ENCODE data around the gene PIGZ.
"Not testable (repeated sequence)": the region's sequence is repeated elsewhere in the genome, so short reads cannot be mapped to it uniquely, and the experiment has no call there.

The PIGZ gene

DNA sequence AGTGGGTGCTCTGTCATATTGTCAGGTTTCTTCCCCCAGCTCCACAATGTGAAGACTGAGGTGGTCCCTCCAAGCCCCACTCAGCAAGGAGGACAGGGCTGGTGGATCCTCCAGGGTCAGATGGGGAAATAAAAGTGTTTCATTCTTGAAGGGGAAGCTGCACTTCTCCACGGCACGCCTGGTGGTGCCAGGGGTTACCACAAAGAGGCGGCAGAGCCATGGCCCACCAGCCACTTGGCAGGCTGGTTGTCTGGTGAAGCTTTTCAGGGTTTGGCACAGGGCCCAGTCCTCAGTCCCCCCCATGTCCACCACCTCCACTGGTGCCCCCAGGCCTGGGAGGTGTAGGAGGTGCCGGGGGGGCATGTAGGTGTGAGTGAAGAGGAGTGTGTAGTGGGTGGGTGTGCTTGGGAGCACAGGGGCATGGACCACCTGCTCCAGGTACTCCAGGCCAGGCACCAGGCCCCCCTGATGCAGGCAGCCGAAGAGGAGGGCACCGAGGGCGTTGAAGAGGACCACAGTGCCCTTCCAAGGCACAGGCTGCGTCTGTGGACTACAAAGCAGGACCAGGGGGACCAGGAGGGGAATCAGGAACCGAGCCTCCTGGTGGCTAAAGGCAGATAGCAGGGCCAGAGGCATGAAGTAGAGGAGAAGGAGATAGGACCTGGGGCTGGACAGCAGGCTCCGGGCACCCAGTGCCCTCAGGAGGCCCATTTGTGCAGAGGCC is 21.3 kb downstream of the PIGZ start:
- H3K27ac ChIP-seq: no peak overlapping the region
- TF ChIP-seq, protein P1, sequence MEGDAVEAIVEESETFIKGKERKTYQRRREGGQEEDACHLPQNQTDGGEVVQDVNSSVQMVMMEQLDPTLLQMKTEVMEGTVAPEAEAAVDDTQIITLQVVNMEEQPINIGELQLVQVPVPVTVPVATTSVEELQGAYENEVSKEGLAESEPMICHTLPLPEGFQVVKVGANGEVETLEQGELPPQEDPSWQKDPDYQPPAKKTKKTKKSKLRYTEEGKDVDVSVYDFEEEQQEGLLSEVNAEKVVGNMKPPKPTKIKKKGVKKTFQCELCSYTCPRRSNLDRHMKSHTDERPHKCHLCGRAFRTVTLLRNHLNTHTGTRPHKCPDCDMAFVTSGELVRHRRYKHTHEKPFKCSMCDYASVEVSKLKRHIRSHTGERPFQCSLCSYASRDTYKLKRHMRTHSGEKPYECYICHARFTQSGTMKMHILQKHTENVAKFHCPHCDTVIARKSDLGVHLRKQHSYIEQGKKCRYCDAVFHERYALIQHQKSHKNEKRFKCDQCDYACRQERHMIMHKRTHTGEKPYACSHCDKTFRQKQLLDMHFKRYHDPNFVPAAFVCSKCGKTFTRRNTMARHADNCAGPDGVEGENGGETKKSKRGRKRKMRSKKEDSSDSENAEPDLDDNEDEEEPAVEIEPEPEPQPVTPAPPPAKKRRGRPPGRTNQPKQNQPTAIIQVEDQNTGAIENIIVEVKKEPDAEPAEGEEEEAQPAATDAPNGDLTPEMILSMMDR (conservative IDR thresholded peaks at IDR 0.05): no peak; the same call in 1 of the 2 replicates

DNA sequence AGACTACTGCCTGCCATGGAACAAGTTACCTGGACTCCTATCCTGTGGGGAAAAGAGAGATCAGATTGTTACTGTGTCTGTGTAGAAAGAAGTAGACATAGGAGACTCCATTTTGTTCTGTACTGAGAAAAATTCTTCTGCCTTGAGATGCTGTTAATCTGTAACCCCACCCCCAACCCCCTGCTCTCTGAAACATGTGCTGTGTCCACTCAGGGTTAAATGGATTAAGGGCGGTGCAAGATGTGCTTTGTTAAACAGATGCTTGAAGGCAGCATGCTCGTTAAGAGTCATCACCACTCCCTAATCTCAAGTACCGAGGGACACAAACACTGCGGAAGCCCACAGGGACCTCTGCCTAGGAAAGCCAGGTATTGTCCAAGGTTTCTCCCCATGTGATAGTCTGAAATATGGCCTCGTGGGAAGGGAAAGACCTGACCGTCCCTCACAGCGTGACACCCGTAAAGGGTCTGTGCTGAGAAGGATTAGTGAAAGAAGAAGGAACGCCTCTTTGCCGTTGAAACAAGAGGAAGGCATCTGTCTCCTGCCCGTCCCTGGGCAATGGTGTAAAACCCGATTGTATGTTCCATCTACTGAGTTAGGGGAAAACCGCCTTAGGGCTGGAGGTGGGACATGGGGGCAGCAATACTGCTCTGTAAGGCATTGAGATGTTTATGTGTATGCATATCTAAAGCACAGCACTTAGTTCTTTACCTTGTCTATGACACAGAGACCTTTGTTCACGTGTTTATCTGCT is 24.4 kb downstream of the PIGZ start:
- H3K27ac ChIP-seq: not testable (repeated sequence)

DNA sequence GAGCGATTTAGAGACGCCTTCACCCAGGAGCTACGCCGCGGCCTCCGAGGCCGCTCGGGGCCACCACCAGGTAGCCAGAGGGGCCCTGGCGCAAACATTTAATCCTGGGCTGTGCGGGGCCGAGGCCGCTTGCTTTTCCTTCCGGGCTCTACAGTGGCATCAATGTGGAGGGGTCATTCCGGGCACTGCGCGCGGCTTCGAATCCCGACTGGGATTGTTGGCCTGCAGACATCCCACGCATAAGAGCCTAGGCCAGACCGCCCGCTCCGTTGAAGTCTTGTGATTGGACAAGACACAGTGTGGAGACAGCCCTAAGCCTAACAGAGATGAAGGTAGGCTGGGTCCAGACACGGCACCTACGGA is 25.7 kb downstream of the PIGZ start:
- peak overlapping the region; percentile 95 for H3K27ac ChIP-seq
- TF ChIP-seq ZFX (IDR thresholded peaks at IDR 0.05): peak; percentile 78; the same call in 1 of the 2 replicates
- TF ChIP-seq, protein P1 (conservative IDR thresholded peaks at IDR 0.05): no peak

DNA sequence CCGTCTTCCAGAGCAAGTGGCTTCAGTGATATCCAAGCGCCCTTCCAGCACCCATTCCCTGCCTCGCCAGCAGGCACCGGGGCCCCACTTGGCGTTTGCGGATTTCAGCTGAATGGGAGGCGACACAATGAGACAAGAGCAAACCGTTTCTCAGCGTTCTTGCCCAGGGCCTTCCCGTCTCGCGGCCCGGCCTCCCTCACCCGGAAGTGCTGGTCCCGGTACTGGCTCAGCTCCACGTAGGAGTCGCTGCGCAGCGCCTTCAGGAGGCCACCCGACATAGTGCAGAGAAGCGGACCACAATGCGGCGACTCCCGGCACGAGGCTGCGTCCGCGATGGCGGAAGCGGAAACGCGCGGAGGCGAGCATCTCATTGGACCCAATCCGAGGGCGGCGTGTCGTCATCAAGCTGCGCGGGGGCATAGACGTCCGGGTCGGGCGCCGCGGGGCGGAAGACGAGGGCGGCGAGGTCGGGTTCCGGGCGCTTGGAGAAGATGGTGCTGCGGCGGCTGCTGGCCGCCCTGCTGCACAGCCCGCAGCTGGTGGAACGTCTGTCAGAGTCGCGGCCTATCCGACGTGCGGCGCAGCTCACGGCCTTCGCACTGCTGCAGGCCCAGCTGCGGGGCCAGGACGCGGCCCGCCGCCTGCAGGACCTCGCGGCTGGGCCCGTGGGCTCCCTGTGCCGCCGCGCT is 26.3 kb downstream of the PIGZ start, which contains the start of gene NCBP2:
Gene NCBP2, minus strand, starts transcription at position 303 of the 689 bp plus-strand sequence. Its CDS starts 25 bp downstream, at position 278.
- TF ChIP-seq ZFX (IDR thresholded peaks at IDR 0.05): peak; percentile 97
- TF ChIP-seq, protein P1 (conservative IDR thresholded peaks at IDR 0.05): peak; percentile 91

DNA sequence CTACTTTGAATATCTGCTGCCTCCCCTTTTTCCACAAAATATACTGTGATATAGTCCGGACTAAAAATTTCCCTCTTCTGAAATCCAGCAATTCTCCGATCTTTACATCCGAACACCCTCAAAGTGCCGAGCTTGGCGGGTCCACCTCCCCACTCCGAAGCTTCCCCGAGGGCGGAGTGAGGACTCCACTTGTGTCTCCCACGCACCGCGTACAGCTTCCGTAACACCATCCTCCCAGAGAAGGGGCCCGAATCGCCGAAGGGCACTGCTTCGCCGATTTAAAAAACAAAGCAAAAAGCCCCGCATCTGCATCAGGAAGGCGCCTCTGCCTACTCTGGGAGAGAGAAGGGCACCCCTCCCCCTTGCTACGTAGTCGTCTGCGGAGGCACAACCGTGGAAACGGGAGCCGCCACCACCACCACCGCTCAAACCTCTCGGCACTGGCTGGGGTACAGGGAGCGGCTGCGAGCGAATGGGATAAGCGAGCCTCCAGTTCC is 26.9 kb downstream of the PIGZ start:
- TF ChIP-seq, protein P1 (conservative IDR thresholded peaks at IDR 0.05): no peak
- no peak for TF ChIP-seq ZFX (IDR thresholded peaks at IDR 0.05)
- H3K27ac ChIP-seq: peak overlapping the region; percentile 95

More for the DNA sequence above, 26.3 kb downstream of the PIGZ start, which contains the start of gene NCBP2:
- H3K27ac ChIP-seq: peak within 1 kb of the TSS; percentile 95

DNA sequence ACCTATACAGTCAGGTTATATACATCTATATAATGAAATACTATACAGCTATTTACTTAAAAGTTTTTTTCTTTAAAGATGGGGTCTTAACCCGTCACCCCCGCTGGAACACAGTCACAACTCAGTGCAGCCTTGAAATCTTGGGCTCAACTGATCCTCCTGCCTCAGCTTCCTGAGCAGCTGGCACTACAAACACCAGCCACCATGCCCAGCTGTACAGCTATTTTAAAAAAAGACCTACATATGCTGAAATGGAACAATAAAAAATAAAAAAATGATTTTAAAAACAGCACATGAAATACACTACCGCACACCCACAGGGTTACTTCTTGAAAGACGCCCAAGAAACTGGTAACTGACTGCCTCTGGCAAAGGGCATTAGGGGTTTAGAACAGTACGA is 30.1 kb downstream of the PIGZ start:
- TF ChIP-seq ZFX (IDR thresholded peaks at IDR 0.05): no peak
- TF ChIP-seq, protein P1 (conservative IDR thresholded peaks at IDR 0.05): no peak
- H3K27ac ChIP-seq: no peak overlapping the region

DNA sequence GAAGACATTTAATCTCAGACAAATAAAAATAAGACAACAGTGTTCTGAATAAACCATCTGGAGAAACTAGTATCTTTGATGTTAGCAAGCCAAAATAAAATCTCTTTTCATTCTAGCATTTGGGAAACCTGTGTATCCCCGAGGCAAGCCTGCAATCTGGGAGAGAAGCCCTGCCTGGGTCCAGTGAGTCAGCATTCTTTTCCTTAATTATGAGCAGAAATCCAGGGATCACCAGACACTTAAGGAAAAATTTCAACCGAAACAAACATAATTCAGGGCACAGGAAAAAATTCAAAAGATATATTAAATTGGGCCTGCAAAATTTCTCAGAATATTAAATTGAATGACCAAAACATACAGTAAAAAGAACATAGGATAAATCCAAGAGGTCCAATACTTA is 30.5 kb downstream of the PIGZ start:
- H3K27ac ChIP-seq: no peak overlapping the region

More for the DNA sequence above, 30.5 kb downstream of the PIGZ start:
- TF ChIP-seq, protein P1 (conservative IDR thresholded peaks at IDR 0.05): no peak
- no peak for TF ChIP-seq ZFX (IDR thresholded peaks at IDR 0.05)

All from C4-2B (cell line).